ENCODE data around the gene CLEC17A.

- TF ChIP-seq CTCF (IDR thresholded peaks at IDR 0.05; ENCODE audit: poor library complexity, severe bottlenecking), result no peak
- no peak for TF ChIP-seq EZH2 (IDR thresholded peaks at IDR 0.05; ENCODE audit: borderline replicate concordance, insufficient read depth, low read length, poor library complexity, severe bottlenecking)
- TF ChIP-seq RAD21 (conservative IDR thresholded peaks at IDR 0.05), result no peak
These were observed 46.7 kb downstream of the CLEC17A start for GRCh38 chr19:14629557-14629956.
